GM19324 (cell line): ENCODE data around the gene PRDX3.
A peak's percentile ranks its signal among the peaks of the same experiment; 100 is the strongest.

Experiments used
- ATAC-seq: cut with Tn5 transposase; IDR thresholded peaks from one replicate; pipeline ENCODE4 v1.9.1; 2021; ENCODE audit warnings: mild to moderate bottlenecking, moderate library complexity; ENCODE audit not compliant: unreplicated experiment, low FRiP score

The PRDX3 gene

DNA sequence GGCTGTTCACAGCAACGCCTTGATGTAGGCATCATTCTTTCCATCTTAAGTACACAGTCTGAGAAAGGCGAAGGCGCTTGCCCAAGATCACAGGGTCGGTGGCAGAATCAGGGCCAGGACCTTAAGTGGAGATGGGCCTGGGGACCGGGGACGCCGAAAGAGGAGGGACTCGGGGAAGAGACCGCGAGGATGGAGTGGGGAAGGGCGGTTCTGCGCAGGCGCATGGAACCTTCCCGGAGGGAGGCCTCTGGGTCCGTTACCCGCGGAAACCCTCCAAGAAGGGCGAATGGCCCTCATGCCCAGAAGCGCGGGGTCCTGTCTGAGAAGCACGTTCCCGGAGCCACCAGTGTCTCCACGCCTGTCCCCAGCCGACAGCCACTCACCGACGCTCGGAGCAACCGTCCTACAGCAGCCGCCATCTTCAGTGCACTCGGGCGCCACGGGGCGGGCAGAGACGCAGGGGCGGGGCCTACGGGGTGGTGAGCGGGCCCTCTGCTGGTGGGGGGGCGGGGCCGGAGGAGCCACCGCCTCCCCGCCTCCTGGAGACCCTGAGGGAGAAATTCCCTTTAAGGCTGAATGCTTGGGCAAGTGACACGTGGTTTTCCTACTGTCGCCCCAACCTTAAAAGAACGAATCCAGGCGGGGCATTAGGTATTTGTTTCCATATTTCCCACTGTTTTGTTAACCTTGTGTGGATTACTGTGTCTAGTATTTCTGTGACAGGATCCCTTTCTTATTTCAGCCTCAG lies at the start of gene PRDX3:
PRDX3 (minus strand) TSS at position 441 of the 748 bp plus-strand sequence; CDS start at position 419, 22 bp downstream.
- ATAC-seq, result peak; percentile 94

DNA sequence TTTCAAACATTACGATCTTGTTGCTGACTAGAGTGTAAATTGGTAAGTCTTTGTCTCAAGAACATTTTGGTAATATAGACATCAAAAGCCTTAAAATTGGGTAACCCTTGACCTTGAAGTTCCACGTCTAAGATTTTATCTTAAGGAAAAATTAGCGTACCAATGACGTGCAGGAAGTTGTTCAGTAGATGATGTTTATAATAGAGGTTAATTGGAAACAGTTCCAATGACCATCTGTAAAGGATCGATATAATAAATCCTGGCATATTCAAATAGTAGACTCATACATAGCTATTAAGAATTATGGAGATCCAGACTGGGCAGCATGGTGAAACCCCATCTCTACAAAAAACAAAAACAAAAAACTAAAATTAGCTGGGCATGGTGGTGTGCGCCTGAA lies 49.2 kb upstream of the PRDX3 start:
- no peak for ATAC-seq

DNA sequence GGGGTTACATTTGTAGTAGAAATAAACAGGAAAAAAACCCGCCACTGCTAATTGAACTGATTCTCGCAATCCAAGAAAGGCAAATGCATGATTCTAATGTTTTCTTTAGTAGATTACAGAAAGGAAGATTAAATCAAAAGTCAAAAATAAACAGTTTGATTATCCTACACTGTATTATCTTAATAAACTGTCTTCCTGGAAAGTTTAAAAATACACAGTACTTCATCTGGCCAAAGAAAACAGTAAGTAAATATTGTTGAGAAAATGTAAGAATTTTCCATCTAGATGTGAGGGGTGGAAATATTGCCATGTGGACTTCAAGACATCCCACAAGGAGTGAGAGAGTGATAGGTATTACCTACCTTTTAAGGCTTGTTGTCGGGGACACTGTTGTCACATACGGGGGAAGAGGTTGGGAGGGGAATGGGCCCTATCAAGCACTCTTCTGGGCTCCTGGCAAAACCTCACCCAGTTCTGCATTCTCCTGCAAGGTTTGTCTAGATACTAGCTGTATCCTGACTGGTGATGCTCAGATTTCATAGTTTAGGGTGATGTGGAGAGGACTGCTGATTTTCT lies 46.6 kb upstream of the PRDX3 start:
- no peak for ATAC-seq

- no peak for ATAC-seq
Measured at GRCh38 chr10:119222966-119223386, 44.4 kb upstream of the PRDX3 start.

- ATAC-seq, result no peak
Measured at GRCh38 chr10:119222537-119222936, 43.9 kb upstream of the PRDX3 start.

DNA sequence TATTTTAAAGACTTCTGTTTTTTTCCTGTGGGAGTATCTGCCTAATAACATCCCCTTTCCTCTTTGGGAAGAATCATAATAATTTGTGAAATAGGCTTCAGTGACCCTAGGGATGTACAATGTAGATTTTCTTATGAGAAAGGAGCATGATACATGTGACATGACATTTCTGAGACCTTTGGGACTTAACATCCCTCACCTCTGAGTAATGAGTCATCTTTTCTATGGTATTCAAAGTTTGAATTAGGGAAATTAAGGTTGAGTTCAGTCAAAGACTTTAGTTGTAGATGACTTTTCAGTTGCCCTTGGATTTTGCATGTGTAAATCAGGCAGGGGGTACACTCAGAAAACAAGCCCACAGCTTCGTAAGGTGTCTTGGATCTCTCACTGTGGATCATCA lies 43.1 kb upstream of the PRDX3 start:
- no peak for ATAC-seq

DNA sequence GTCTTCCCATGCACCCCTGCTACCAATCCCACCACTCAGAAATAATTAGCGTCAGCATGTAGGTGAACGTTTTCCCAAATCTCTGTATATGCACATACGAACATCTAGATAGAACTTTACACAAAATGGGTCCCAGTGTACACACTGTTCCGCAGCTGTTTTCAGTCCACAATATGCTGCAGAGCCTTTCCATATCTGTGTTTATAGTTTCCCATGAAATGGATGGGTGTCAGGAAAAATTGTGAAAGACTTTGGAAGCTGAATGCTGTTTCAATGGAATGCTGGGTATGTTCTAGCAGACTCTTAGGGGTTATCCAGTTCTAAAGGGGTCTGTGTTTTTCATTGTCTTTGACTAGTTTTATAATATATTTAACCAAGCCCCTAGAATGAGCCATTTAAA lies 42.6 kb upstream of the PRDX3 start:
- ATAC-seq, result no peak

DNA sequence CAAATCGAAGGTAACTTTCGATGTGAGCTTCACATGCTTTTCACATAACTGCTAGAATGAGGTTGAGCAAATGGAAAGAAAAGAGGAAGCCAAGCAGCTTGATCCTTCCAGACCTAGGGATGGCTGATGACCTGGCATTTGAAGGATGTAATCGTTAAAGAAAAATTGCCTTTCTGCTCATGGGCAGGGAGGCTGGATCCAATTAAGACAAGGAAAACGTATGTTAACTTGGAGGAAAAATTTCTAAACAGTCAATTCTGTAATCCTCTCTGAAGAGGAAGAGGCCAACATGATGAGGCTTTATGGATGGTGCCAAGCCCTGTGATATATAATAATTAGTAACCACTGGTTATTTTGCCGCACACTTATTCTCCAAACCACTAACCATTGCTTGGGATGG lies 41.3 kb upstream of the PRDX3 start:
- ATAC-seq, result no peak

DNA sequence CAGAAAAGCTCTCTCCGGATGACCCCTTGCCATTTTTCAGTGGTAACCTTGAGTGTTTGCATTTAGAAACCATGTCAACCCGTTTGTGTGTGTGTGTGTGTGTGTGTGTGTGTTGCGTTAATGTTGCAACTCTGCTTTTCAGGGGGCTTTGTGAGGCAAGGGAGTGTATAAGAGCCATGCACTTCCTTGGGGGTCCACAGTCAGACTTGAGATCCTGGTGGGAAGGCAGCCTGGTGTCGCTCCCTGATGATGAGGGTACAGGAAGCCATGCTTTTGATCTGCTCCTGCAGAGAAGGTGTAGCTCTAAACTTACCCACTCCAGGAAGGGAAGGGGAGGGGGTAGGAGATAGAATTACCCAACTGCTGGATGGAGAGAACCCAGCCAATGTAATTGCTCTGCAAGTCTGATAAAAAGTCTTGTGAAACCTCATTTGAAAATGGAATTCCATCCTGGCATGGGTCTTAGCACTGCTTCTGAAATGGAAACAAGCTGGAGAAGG lies 39.4 kb upstream of the PRDX3 start:
- no peak for ATAC-seq

GRCh38 chr10:119217401-119217800 lies 38.8 kb upstream of the PRDX3 start:
- no peak for ATAC-seq

- no peak for ATAC-seq
Measured at GRCh38 chr10:119216127-119216526, 37.5 kb upstream of the PRDX3 start.

DNA sequence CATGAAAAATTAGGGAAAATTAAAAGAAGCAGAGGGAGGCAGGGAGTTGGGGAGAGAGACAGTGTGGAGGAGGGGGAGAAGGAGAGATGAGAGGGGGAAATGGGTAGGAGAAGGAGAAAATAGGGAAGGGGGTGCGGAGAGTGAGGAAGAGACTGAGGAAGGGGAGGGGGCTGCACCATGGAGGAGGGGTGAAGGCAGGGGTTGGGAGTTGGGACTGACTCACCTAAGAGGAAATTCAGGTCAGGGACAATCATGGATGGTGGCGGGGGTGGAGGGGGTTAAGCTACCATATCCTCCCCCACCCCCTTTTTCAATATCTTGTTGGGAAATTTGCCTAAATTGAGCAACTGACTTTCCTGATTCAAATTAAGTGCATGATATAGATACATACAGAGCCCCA lies 36.8 kb upstream of the PRDX3 start:
- no peak for ATAC-seq

GRCh38 chr10:119211625-119212441 lies 33.2 kb upstream of the PRDX3 start:
- ATAC-seq, result no peak

DNA sequence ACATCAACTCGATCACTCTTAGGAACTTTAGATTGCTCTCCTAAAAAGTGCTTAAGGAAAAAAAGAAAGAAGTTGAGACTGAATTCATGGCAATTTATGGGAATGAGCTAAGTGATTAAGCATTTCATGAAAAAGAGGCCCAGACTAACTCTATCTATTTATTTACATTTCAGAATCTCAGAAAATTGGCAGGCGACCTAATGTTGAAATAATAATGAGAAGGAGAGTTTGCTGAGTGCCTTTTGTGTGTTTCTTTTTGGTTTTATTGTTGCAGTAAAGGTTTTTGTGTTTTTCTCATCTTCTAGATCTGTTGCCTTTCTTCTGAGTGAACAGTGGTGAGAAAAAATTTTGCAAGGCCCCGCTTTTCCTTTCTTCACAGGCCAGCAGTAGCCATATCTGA lies 32.6 kb upstream of the PRDX3 start:
- no peak for ATAC-seq

DNA sequence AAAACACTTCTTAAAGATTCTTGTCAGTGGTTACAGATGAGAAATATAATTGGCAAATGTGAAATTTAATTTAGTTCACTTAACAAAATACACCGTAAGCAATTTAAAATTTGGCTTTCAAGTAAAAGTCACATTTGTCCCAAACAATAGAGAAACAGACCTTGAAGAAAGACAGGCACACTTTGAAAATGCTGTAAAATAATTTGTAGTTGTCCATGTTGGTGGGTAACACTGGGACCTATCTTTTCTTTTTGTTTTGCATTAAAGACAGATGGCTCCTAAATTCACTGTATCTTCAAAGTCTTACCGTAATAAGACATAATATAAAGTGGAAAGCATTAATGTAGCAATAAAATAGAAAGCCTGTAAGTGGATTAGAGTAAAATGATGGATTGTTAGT lies 32.0 kb upstream of the PRDX3 start:
- no peak for ATAC-seq

DNA sequence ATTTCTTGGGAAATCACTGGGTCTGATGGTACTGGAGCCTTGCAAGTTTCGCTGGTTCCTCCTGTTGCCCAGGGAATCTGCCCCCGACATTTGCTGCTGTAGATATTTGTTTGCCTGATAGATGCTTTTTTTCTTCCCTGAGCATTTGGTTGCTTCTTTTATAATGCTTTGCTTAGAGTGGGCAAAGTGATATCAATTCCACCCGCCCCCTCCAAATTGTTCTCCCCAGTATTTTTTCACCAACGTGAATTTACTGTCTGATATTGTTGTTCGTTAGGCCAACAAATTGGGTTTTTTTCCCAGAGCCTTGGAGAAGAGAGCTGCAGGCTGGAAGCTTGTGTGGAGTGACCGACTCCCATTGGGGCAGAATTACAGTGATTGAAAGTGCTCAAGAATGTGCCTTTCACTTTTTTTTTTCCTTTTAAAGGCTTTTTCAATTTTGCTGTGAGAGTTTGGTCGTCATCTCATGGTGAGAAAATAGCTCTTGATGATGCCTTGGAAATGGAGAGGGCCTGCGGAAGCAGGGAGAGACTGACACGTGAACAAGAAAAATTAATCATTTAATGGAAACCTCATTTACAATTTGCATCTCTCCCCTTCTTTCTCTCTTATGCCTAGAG lies 31.2 kb upstream of the PRDX3 start:
- no peak for ATAC-seq

GRCh38 chr10:119209035-119209735 lies 30.6 kb upstream of the PRDX3 start:
- no peak for ATAC-seq

DNA sequence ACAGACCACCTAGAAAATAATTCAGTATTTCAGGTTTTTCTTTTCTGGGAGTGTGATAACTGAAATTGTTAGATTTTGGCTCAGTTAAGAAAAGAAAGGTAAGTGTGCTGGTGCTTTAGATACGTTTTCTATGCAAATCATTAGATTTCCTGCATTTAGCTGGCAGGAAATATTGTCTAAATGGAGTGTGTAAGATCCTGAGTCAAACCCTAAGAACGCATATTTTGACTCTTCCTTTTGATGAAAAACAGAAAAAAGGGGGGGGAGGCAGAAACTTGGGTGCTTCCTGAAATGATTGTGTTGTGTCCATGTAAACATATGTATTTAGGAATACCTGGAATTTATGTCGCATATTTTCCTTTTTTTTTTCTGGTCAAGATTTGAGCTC lies 29.9 kb upstream of the PRDX3 start:
- no peak for ATAC-seq

GRCh38 chr10:119207713-119208552 lies 29.3 kb upstream of the PRDX3 start:
- peak; percentile 6 for ATAC-seq

GRCh38 chr10:119207366-119207666 lies 28.7 kb upstream of the PRDX3 start, which contains the start of gene GRK5:
TSS of gene GRK5 (plus strand) at chr10:119207571. CDS start at chr10:119207918, 347 bp downstream.
- peak; percentile 86 for ATAC-seq
